OCI-M2 (cell line): Measurements from ENCODE around the gene TNIK.
"Not testable (repeated sequence)": the region's sequence is repeated elsewhere in the genome, so short reads cannot be mapped to it uniquely, and the experiment has no call there.

ENCODE experiments used
- DNase-seq: peaks from one replicate; lab custom pipeline; 2025; ENCODE audit not compliant: unreplicated experiment; lab: John Stamatoyannopoulos, UW

Gene TNIK

DNA sequence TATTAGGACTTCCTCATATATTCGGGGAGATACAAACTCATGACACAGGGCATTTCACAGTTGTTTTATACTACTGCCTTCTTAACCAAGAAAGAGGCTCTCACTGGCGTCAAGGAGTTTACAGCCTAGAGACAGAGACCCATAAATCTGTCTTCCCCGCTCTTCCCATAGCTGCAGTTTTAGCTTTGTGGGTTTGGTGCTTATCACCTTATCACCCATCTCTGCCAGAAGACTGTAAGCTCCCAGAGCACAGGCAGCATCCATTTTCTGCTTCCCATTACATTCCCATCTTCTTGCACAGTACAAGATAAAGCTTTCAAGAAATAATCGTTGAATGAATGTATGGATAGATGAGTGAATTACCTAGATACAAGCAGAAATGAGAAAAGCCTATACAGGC lies 144.3 kb downstream of the TNIK start:
- DNase-seq, result no peak

GRCh38 chr3:171315101-171315500 lies 145.1 kb downstream of the TNIK start:
- DNase-seq, result no peak

DNA sequence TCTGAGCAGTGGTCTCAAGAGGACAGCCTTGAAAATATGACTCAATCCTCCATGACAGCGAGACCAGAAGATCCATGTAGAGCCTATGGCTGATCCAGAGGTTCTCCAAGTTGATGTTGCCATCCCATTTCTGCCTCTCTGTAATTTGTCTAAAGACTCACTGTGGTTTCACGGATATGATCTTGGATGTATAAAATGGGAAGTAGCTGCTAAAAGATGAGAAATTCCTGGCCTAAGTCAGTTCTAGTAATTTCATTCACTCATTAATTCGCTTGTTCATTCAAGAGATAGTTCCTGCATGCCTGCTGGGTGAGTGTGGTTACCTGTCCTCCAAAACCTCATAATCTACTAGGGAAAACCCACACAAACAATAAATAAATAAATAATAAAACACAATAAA lies 145.9 kb downstream of the TNIK start:
- DNase-seq, result no peak

DNA sequence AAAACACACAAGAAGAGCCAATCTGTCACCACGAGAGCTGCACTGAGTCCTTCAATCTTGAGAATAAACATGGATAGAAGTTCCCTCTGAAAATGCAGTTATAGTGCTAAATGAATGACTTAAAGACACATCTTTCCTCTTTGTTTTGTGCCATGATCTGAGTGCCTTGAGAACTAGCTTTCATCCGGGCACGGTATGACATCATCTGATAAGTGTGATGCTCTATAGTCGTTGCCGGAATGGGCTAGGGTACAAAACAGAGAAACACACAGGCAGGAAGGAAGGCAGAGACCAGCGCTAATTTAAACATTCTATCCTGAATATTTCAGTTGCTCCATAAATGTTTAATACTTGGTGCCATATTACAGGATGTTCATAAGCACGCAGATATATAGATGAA lies 146.5 kb downstream of the TNIK start:
- DNase-seq, result no peak

DNA sequence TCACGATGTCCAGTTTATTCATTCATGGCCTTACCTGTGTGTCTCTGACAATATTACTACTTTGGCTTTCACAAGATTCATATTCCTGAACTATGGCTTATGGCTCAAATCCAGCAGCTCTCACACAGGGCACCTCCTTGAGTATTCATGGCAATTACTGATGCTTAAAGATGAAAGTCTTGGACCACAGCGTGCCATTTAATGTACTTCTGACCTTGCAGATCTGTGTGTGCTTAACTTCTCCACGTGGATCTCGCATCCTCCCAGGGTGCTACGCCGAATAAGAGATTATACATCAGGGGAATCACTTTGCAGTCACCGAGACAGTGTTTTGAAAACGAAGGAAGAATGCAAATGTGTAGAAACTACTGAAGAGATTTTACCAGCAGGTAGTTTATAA lies 147.5 kb downstream of the TNIK start:
- DNase-seq, result no peak

- no peak for DNase-seq
Observed at GRCh38 chr3:171311784-171312183, 148.4 kb downstream of the TNIK start.

DNA sequence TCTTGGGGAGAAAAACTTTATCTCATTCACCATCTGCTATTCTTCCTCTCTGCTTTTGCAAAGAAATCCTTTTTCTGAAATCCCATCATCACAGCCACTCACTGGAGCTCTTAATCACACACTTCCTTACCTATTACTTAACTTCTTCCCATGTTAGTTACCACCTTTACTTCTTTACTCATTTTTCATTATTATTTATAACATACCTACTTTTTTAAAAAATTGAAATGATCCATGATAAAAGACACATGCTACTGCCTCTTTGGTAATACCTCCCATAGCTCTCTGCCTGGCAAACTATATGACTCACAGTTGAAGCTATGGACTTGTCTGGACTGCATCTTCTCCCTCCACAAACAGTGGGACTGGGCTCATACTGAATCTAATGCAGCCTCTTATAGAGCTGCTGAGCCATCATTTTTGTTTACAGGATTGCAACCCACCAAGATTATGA lies 150.3 kb downstream of the TNIK start:
- no peak for DNase-seq

GRCh38 chr3:171307988-171308387 lies 152.2 kb downstream of the TNIK start:
- DNase-seq, result no peak

- DNase-seq, result no peak
Observed at GRCh38 chr3:171307046-171307585, 153.1 kb downstream of the TNIK start.

DNA sequence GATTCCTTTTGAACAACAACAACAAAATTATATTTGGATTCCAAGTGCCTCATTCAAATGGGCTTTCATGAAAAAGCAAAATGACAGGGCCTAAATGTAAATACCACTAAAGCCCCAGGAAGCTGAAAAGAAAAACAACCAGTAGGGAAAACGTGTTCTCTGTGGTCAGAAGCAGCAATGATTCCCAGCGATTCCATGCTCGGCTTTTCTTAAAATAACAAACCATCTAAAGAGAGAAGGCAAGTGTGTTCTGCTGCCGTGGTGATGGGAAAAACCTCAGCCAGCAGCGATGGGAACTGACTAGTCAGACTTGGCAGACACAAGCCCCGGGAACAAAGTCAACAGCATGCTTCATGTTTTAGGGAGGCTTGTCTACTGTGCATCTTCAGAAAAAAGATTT lies 153.6 kb downstream of the TNIK start:
- no peak for DNase-seq

GRCh38 chr3:171305823-171306222 lies 154.4 kb downstream of the TNIK start:
- DNase-seq, result not testable (repeated sequence)

DNA sequence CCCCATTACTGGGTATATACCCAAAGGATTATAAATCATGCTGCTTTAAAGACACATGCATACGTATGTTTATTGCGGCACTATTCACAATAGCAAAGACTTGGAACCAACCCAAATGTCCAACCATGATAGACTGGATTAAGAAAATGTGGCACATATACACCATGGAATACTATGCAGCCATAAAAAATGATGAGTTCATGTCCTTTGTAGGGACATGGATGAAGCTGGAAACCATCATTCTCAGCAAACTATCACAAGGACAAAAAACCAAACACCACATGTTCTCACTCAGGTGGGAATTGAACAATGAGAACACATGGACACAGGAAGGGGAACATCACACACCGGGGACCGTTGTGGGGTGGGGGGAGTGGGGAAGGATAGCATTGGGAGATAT lies 155.7 kb downstream of the TNIK start:
- DNase-seq, result not testable (repeated sequence)

GRCh38 chr3:171304017-171304416 lies 156.2 kb downstream of the TNIK start:
- DNase-seq, result not testable (repeated sequence)

- DNase-seq, result no peak
Observed at GRCh38 chr3:171301998-171302397, 158.2 kb downstream of the TNIK start.

DNA sequence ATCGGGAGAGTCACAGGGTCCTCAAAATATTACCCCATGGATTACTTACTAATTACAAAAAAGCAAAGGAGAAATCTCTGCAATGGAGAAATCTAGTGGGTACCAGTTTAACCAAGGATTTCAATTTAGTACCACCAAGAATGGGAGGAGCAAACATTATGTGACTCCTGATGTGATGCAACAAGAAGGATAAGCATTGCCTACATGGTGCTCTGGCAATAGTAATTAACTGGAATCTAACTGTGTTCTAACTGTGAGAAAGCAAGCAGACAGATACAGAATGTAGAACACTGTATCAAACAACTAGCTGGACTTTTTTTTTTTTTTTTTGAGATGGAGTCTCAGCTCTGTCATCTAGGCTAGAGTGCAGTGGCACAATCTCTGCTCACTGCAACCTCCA lies 159.2 kb downstream of the TNIK start:
- no peak for DNase-seq

DNA sequence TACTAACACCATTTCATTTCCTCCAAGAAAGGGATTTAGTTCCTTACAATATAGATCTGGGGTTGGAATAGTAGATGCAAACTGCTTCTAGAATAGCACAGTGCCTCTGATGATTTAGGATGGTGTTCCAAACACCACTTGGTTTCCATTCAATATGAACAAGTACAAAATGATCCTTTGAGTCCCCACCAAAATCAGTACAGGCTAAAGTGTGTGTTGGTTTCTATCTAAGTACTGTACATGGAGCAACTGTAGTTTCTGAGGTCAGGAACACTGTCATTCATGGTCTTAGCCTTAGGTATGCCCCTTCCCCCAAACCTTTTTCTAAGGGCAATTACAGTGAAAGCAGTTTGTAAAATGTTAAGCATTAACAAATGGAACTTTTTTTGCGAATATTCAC lies 162.3 kb downstream of the TNIK start:
- DNase-seq, result no peak

GRCh38 chr3:171297207-171297606 lies 163.0 kb downstream of the TNIK start:
- no peak for DNase-seq

DNA sequence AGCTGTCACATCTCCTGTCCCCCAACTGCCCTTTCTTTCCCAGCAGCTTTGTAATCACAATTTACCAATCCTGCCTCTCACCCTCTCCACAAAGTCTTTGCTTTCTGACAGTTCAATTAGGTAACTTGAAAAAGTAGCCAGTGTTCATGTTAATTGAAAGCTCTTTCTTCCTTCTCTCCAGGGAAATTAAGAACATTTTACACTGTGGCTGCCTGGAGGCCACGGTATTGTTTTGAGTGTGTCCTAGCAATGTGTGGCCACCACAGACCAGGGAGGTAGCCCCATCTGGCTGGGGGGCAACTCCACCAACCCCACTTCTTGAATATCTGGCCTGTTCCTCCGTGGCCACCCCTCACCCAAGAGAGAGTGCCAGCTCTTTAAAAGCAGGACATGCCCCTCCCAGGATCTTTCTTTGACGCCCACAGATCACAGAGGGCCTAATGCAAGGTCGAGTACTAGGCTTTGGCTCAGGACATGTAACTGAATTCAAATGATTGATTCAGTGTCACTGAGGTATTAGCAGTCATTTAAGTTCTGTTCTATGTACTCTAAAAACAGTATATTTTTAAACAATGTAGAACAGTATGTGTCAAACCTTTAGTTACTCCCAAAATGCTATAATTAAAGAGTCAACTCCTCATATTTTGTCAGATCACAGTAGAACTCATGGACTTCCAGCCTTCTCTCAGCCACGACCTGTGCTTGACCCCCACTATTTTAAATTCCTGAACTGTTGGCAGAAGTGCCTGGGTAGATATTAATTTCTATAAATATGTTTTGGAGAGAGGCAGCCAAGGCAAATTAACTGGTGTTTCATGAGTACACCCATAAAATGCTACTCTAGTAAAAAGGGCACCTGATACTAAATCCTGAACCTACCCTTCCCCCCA lies 164.5 kb downstream of the TNIK start:
- DNase-seq, result no peak

- no peak for DNase-seq
Observed at GRCh38 chr3:171293142-171293782, 166.9 kb downstream of the TNIK start.

GRCh38 chr3:171290680-171291079 lies 169.5 kb downstream of the TNIK start:
- DNase-seq, result no peak

- DNase-seq, result no peak
Observed at GRCh38 chr3:171289291-171289690, 170.9 kb downstream of the TNIK start.

GRCh38 chr3:171287761-171288160 lies 172.4 kb downstream of the TNIK start:
- not testable (repeated sequence) for DNase-seq
